Activated gamma-delta T cell treated with Interleukin-2 at 50 U/mL for 16 hours (primary cell): ENCODE data around the gene ZNF219.
"Not testable (repeated sequence)": the region's sequence is repeated elsewhere in the genome, so short reads cannot be mapped to it uniquely, and the experiment has no call there.

Experiments
- DNase-seq: peaks from one replicate; pipeline ENCODE4 v3.0.0-alpha.2; 2020

ZNF219 gene

GRCh38 chr14:21041676-21042433, 56.6 kb downstream of the ZNF219 start, which contains the start of gene RNASE7:
RNASE7 (plus strand) TSS chr14:21042362; CDS start chr14:21042993, 631 bp downstream.
- DNase-seq, result no peak

DNA sequence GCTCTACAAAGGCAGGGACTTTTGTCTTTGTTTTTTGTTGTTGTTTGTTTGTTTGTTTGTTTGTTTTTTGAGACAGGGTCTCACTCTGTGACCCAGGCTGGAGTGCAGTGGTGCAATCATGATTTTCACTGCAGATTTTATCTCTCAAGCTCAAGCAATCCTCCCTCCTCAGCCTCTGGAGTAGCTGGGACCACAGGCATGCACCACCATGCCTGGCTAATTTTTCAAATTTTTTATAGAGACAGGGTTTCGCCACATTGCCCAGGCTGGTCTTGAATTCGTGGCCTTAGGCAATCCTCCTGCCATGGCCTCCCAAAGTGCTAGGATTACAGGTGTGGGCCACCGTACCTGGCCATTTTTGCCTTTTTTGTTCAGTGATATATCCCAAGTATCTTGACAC, 57.5 kb downstream of the ZNF219 start:
- DNase-seq, result not testable (repeated sequence)

DNA sequence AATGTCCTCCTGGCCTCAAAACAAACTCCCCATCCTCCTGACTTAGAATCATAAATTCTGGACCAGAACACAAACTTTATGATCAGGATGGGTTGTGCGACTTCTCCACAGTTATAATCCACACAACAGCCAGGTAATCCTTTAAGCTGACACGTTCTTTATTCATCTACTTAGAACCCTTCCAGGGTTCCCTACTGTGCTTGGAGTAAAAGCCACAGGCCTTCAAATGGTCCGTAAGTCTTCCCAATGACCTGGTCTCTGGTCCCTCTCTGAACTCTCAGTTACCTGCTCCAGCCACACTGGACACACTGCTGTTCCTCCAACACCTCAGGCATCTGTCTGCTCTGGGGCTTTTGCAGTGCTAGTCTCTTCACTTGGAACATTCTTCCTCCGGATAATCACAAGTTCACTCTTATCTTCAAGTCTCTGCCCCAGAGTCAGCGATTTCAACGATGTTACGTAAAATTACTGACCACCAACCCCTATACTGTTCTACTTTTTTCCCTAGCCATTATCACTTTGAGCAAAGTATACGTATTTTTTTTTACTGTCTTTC, 58.0 kb downstream of the ZNF219 start:
- DNase-seq, result no peak
